ENCODE measurements around the gene DSTYK.

- TF ChIP-seq, protein P1, sequence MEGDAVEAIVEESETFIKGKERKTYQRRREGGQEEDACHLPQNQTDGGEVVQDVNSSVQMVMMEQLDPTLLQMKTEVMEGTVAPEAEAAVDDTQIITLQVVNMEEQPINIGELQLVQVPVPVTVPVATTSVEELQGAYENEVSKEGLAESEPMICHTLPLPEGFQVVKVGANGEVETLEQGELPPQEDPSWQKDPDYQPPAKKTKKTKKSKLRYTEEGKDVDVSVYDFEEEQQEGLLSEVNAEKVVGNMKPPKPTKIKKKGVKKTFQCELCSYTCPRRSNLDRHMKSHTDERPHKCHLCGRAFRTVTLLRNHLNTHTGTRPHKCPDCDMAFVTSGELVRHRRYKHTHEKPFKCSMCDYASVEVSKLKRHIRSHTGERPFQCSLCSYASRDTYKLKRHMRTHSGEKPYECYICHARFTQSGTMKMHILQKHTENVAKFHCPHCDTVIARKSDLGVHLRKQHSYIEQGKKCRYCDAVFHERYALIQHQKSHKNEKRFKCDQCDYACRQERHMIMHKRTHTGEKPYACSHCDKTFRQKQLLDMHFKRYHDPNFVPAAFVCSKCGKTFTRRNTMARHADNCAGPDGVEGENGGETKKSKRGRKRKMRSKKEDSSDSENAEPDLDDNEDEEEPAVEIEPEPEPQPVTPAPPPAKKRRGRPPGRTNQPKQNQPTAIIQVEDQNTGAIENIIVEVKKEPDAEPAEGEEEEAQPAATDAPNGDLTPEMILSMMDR (IDR thresholded peaks at IDR 0.05), result no peak
- TF ChIP-seq POLR2A (IDR thresholded peaks at IDR 0.05), result no peak
These were observed 92.8 kb downstream of the DSTYK start for GRCh38 chr1:205118752-205119151.
